Neural cell (in vitro differentiated cells): Measurements from ENCODE around the gene FAM3D. TPM values are rescaled to one million over a fixed set of nuclear protein-coding genes. Genes with fewer than 3 reads are reported as not detected.

Experiments used
- H2AFZ ChIP-seq: fragments of 200-600, 300-800 bp; sonication (generic), shearing (Covaris generic); 2 replicates; pipeline ENCODE4 v1.6.0; 2014; ENCODE audit warnings: low read depth, mild to moderate bottlenecking, antibody characterized with exemption, low read length, moderate library complexity
- H3F3A ChIP-seq: fragments of 200-600 bp; shearing (Covaris generic); 2 replicates; pipeline ENCODE4 v1.6.1; 2016; ENCODE audit warnings: mild to moderate bottlenecking, moderate library complexity, mixed read lengths, antibody characterized with exemption, low read length; ENCODE audit not compliant: insufficient read depth, poor library complexity, severe bottlenecking
- H3K27ac ChIP-seq: fragments of 200-600, 300-800 bp; sonication (generic), shearing (Covaris generic); 2 replicates; pipeline ENCODE4 v1.5.1; 2014; ENCODE audit warnings: mild to moderate bottlenecking, low read length, moderate library complexity
- H3K27me3 ChIP-seq: fragments of 300-800, 200-600 bp; sonication (generic), shearing (Covaris generic); 2 replicates; pipeline ENCODE4 v1.6.0; 2014; ENCODE audit warnings: mild to moderate bottlenecking, low read depth, low read length, moderate library complexity; ENCODE audit not compliant: insufficient read depth
- H3K36me3 ChIP-seq: fragments of 300-800, 200-600 bp; sonication (generic), shearing (Covaris generic); 2 replicates; pipeline ENCODE4 v1.5.1; 2014; ENCODE audit warnings: mild to moderate bottlenecking, antibody characterized with exemption, low read length, moderate library complexity; ENCODE audit not compliant: insufficient read depth
- H3K4me2 ChIP-seq: fragments of 300-800, 200-600 bp; sonication (generic), shearing (Covaris generic); 2 replicates; pipeline ENCODE4 v1.6.0; 2014; ENCODE audit warnings: mild to moderate bottlenecking, low read length
- H3K4me3 ChIP-seq: fragments of 300-800, 200-600 bp; sonication (generic), shearing (Covaris generic); 2 replicates; pipeline ENCODE4 v1.5.1; 2014; ENCODE audit warnings: mild to moderate bottlenecking, low read length, moderate library complexity
- H3K79me2 ChIP-seq: fragments of 200-600 bp; shearing (Covaris generic); replicated peaks from 2 replicates; pipeline ENCODE4 v1.6.0; 2014; ENCODE audit warnings: mild to moderate bottlenecking, low read length, moderate library complexity; ENCODE audit not compliant: insufficient read depth
- H3K9ac ChIP-seq: fragments of 300-800, 200-600 bp; sonication (generic), shearing (Covaris generic); 2 replicates; pipeline ENCODE4 v1.6.1; 2016; ENCODE audit warnings: mild to moderate bottlenecking, low read length, mixed read lengths
- H3K9me2 ChIP-seq: fragments of 200-600 bp; shearing (Covaris generic); 2 replicates; pipeline ENCODE4 v1.6.1; 2016; ENCODE audit warnings: mild to moderate bottlenecking, low read length, mixed read lengths; ENCODE audit not compliant: insufficient read depth
- H3K9me3 ChIP-seq: fragments of 200-600, 300-800 bp; sonication (generic), shearing (Covaris generic); 2 replicates; pipeline ENCODE4 v1.6.1; 2016; ENCODE audit warnings: mild to moderate bottlenecking, mixed run types, low read length, moderate library complexity, mixed read lengths
- H4K20me1 ChIP-seq: fragments of 200-600 bp; shearing (Covaris generic); 2 replicates; pipeline ENCODE4 v1.6.1; 2016; ENCODE audit warnings: mild to moderate bottlenecking, mixed run types; ENCODE audit not compliant: insufficient read depth
- EP300 ChIP-seq: fragments of 450-650 bp; conservative IDR thresholded peaks from 2 replicates; pipeline ENCODE4 v1.6.1; 2014; ENCODE audit warnings: antibody characterized with exemption, mild to moderate bottlenecking, moderate library complexity; ENCODE audit not compliant: poor library complexity, severe bottlenecking
- EZH2 ChIP-seq: fragments of 200-600, 300-800 bp; shearing (Covaris generic), sonication (generic); IDR thresholded peaks from 2 replicates; pipeline ENCODE4 v1.6.1; 2014; ENCODE audit warnings: antibody characterized with exemption, low read length, borderline replicate concordance, mild to moderate bottlenecking; ENCODE audit not compliant: insufficient read depth, poor library complexity, severe bottlenecking
- MXI1 ChIP-seq: fragments of 450-650 bp; conservative IDR thresholded peaks from 2 replicates; pipeline ENCODE4 v1.6.1; 2014; ENCODE audit warnings: antibody characterized with exemption, mild to moderate bottlenecking; ENCODE audit not compliant: poor library complexity, severe bottlenecking
- POLR2AphosphoS5 ChIP-seq: IDR thresholded peaks from 2 replicates; pipeline ENCODE4 v1.6.1; 2012
- RAD21 ChIP-seq: fragments of 450-650 bp; conservative IDR thresholded peaks from 2 replicates; pipeline ENCODE4 v1.6.1; 2014; ENCODE audit warnings: antibody characterized with exemption, mild to moderate bottlenecking, moderate library complexity
- SMC3 ChIP-seq: fragments of 450-650 bp; conservative IDR thresholded peaks from 2 replicates; pipeline ENCODE4 v1.6.1; 2014; ENCODE audit warnings: antibody characterized with exemption, mild to moderate bottlenecking, moderate library complexity; ENCODE audit not compliant: poor library complexity
- TAF1 ChIP-seq: IDR thresholded peaks from 2 replicates; pipeline ENCODE4 v1.6.1; 2012; ENCODE audit warnings: low read depth
- polyA plus RNA-seq: library from polyadenylated mRNA; depleted of rRNA; stranded (reverse); fragments of >200 nt; gene quantifications from 2 replicates; pipeline ENCODE4 v1.2.3, GENCODE V29; 2014
- TF ChIP-seq, protein P1 (sequence below): IDR thresholded peaks from 2 replicates; pipeline ENCODE4 v1.6.1; 2012; ENCODE audit warnings: borderline replicate concordance
- TF ChIP-seq, protein P2 (sequence below): fragments of 450-650 bp; IDR thresholded peaks from 2 replicates; pipeline ENCODE4 v1.5.1; 2014; ENCODE audit warnings: antibody characterized with exemption, mild to moderate bottlenecking, moderate library complexity; ENCODE audit not compliant: poor library complexity, severe bottlenecking

Gene FAM3D
- polyA plus RNA-seq, 1 donor from 2014 or later: not detected

GRCh38 chr3:58591517-58592510 lies 74.8 kb downstream of the FAM3D start:
- no peak overlapping the region for H3K4me2 ChIP-seq
- TF ChIP-seq, protein P1, sequence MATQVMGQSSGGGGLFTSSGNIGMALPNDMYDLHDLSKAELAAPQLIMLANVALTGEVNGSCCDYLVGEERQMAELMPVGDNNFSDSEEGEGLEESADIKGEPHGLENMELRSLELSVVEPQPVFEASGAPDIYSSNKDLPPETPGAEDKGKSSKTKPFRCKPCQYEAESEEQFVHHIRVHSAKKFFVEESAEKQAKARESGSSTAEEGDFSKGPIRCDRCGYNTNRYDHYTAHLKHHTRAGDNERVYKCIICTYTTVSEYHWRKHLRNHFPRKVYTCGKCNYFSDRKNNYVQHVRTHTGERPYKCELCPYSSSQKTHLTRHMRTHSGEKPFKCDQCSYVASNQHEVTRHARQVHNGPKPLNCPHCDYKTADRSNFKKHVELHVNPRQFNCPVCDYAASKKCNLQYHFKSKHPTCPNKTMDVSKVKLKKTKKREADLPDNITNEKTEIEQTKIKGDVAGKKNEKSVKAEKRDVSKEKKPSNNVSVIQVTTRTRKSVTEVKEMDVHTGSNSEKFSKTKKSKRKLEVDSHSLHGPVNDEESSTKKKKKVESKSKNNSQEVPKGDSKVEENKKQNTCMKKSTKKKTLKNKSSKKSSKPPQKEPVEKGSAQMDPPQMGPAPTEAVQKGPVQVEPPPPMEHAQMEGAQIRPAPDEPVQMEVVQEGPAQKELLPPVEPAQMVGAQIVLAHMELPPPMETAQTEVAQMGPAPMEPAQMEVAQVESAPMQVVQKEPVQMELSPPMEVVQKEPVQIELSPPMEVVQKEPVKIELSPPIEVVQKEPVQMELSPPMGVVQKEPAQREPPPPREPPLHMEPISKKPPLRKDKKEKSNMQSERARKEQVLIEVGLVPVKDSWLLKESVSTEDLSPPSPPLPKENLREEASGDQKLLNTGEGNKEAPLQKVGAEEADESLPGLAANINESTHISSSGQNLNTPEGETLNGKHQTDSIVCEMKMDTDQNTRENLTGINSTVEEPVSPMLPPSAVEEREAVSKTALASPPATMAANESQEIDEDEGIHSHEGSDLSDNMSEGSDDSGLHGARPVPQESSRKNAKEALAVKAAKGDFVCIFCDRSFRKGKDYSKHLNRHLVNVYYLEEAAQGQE: no peak
- TF ChIP-seq EP300 (no peak), RAD21 (no peak), SMC3 (no peak), TAF1 (no peak), EZH2 (no peak), POLR2AphosphoS5 (no peak), MXI1 (no peak)
- TF ChIP-seq, protein P2, sequence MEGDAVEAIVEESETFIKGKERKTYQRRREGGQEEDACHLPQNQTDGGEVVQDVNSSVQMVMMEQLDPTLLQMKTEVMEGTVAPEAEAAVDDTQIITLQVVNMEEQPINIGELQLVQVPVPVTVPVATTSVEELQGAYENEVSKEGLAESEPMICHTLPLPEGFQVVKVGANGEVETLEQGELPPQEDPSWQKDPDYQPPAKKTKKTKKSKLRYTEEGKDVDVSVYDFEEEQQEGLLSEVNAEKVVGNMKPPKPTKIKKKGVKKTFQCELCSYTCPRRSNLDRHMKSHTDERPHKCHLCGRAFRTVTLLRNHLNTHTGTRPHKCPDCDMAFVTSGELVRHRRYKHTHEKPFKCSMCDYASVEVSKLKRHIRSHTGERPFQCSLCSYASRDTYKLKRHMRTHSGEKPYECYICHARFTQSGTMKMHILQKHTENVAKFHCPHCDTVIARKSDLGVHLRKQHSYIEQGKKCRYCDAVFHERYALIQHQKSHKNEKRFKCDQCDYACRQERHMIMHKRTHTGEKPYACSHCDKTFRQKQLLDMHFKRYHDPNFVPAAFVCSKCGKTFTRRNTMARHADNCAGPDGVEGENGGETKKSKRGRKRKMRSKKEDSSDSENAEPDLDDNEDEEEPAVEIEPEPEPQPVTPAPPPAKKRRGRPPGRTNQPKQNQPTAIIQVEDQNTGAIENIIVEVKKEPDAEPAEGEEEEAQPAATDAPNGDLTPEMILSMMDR: no peak

GRCh38 chr3:58588030-58588614 lies 78.5 kb downstream of the FAM3D start:
- Histone ChIP-seq H3K27ac (no peak overlapping the region), H3K4me3 (no peak overlapping the region), H3K9ac (no peak overlapping the region), H3K9me2 (no peaks in the 10 kb centered on the region), H3K79me2 (no peaks in the 10 kb centered on the region), H2AFZ (no peak overlapping the region), H4K20me1 (no peaks in the 10 kb centered on the region), H3K4me2 (no peak overlapping the region), H3K36me3 (no peaks in the 10 kb centered on the region), H3K27me3 (peaks cover 27% of the 10 kb centered on the region), H3K9me3 (no peaks in the 10 kb centered on the region), H3F3A (no peaks in the 10 kb centered on the region)
- TF ChIP-seq SMC3: no peak
- TF ChIP-seq EZH2: no peak
- TF ChIP-seq, protein P2: no peak
- TF ChIP-seq RAD21: no peak
- TF ChIP-seq TAF1: no peak
- TF ChIP-seq, protein P1: peak; percentile 60

More at GRCh38 chr3:58591517-58592510, 74.8 kb downstream of the FAM3D start:
- Histone ChIP-seq H2AFZ (no peak overlapping the region), H3K4me3 (no peak overlapping the region), H3F3A (no peaks in the 10 kb centered on the region), H3K27ac (no peak overlapping the region), H3K9me3 (no peaks in the 10 kb centered on the region), H3K9me2 (no peaks in the 10 kb centered on the region), H3K79me2 (no peaks in the 10 kb centered on the region), H3K36me3 (no peaks in the 10 kb centered on the region), H4K20me1 (no peaks in the 10 kb centered on the region), H3K27me3 (peaks cover 5% of the 10 kb centered on the region), H3K9ac (no peak overlapping the region)
